GM18511 (cell line): ENCODE measurements around the gene RNF208.
"Not testable (repeated sequence)": the region's sequence is repeated elsewhere in the genome, so short reads cannot be mapped to it uniquely, and the experiment has no call there.

ENCODE experiments used
- ATAC-seq: cut with Tn5 transposase; IDR thresholded peaks from one replicate; pipeline ENCODE4 v1.9.1; 2021; ENCODE audit warnings: mild to moderate bottlenecking, moderate library complexity; ENCODE audit not compliant: unreplicated experiment

Gene RNF208

GRCh38 chr9:137222190-137223077 is at the start of gene RNF208:
Gene RNF208 (minus strand): TSS chr9:137222240. CDS start chr9:137221212, 1,028 bp downstream.
- no peak for ATAC-seq

- ATAC-seq: no peak
Observed at GRCh38 chr9:137271696-137272076, 49.6 kb upstream of the RNF208 start.

- no peak for ATAC-seq
Observed at GRCh38 chr9:137270929-137271695, 49.1 kb upstream of the RNF208 start.

GRCh38 chr9:137269231-137269772 is 47.3 kb upstream of the RNF208 start:
- ATAC-seq: no peak

GRCh38 chr9:137268538-137269201 is 46.6 kb upstream of the RNF208 start:
- no peak for ATAC-seq

- no peak for ATAC-seq
Observed at GRCh38 chr9:137267933-137268355, 45.9 kb upstream of the RNF208 start.

- no peak for ATAC-seq
Observed at GRCh38 chr9:137266585-137267453, 44.8 kb upstream of the RNF208 start.

- no peak for ATAC-seq
Observed at GRCh38 chr9:137266162-137266527, 44.1 kb upstream of the RNF208 start.

- ATAC-seq: no peak
Observed at GRCh38 chr9:137265496-137266161, 43.6 kb upstream of the RNF208 start.

- ATAC-seq: no peak
Observed at GRCh38 chr9:137264067-137264466, 42.0 kb upstream of the RNF208 start.

GRCh38 chr9:137263506-137263905 is 41.5 kb upstream of the RNF208 start:
- no peak for ATAC-seq

GRCh38 chr9:137262909-137263285 is 40.9 kb upstream of the RNF208 start:
- no peak for ATAC-seq

GRCh38 chr9:137262173-137262908 is 40.3 kb upstream of the RNF208 start:
- not testable (repeated sequence) for ATAC-seq

GRCh38 chr9:137256856-137257255 is 34.8 kb upstream of the RNF208 start:
- ATAC-seq: no peak

- ATAC-seq: no peak
Observed at GRCh38 chr9:137256362-137256761, 34.3 kb upstream of the RNF208 start.

GRCh38 chr9:137255448-137256114 is 33.5 kb upstream of the RNF208 start:
- ATAC-seq: peak; percentile 41

- ATAC-seq: peak; percentile 78
Observed at GRCh38 chr9:137254624-137255447, 32.8 kb upstream of the RNF208 start, which contains the start of gene NELFB. Gene NELFB (plus strand): TSS chr9:137255327.
